HG02642 (cell line): ENCODE data around the gene RNLS.
"Not testable (repeated sequence)": the region's sequence is repeated elsewhere in the genome, so short reads cannot be mapped to it uniquely, and the experiment has no call there.

Source experiments
- ATAC-seq: cut with Tn5 transposase; IDR thresholded peaks from one replicate; pipeline ENCODE4 v1.9.1; 2021; ENCODE audit warnings: mild to moderate bottlenecking; ENCODE audit not compliant: unreplicated experiment, poor library complexity

RNLS gene

GRCh38 chr10:88489107-88489506 is 94.0 kb downstream of the RNLS start:
- no peak for ATAC-seq

GRCh38 chr10:88486816-88487215 is 96.3 kb downstream of the RNLS start:
- not testable (repeated sequence) for ATAC-seq

GRCh38 chr10:88482220-88482619 is 100.9 kb downstream of the RNLS start:
- ATAC-seq, result no peak

- ATAC-seq, result no peak
Observed at GRCh38 chr10:88478256-88478655, 104.9 kb downstream of the RNLS start.

GRCh38 chr10:88477343-88478085 is 105.6 kb downstream of the RNLS start:
- ATAC-seq, result no peak

GRCh38 chr10:88474884-88475844 is 108.0 kb downstream of the RNLS start:
- ATAC-seq, result no peak

- no peak for ATAC-seq
Observed at GRCh38 chr10:88473989-88474883, 108.9 kb downstream of the RNLS start.

- no peak for ATAC-seq
Observed at GRCh38 chr10:88472540-88472939, 110.6 kb downstream of the RNLS start.

- ATAC-seq, result no peak
Observed at GRCh38 chr10:88471899-88472298, 111.2 kb downstream of the RNLS start.

- ATAC-seq, result no peak
Observed at GRCh38 chr10:88467835-88468485, 115.2 kb downstream of the RNLS start.

GRCh38 chr10:88466786-88467185 is 116.3 kb downstream of the RNLS start:
- ATAC-seq, result no peak

- ATAC-seq, result no peak
Observed at GRCh38 chr10:88465765-88466164, 117.4 kb downstream of the RNLS start.

- ATAC-seq, result no peak
Observed at GRCh38 chr10:88463811-88464210, 119.3 kb downstream of the RNLS start.

GRCh38 chr10:88461426-88461825 is 121.7 kb downstream of the RNLS start:
- ATAC-seq, result no peak

- no peak for ATAC-seq
Observed at GRCh38 chr10:88459530-88459929, 123.6 kb downstream of the RNLS start.

GRCh38 chr10:88458209-88458608 is 124.9 kb downstream of the RNLS start:
- no peak for ATAC-seq

GRCh38 chr10:88457660-88458059 is 125.5 kb downstream of the RNLS start:
- no peak for ATAC-seq

GRCh38 chr10:88456730-88457129 is 126.4 kb downstream of the RNLS start:
- no peak for ATAC-seq

GRCh38 chr10:88455831-88456230 is 127.3 kb downstream of the RNLS start:
- no peak for ATAC-seq

- no peak for ATAC-seq
Observed at GRCh38 chr10:88450201-88450600, 132.9 kb downstream of the RNLS start.
